Heart right ventricle (tissue), 16 donors: ENCODE results near the gene HSPA14. TPM values are rescaled to one million over a fixed set of nuclear protein-coding genes. Genes with fewer than 3 reads are reported as not detected.
A peak's percentile ranks its signal among the peaks of the same experiment; 100 is the strongest.

Source experiments
- ATAC-seq, 8 donors: fragments of 200-7000 bp; cut with Tn5 transposase; one replicate each; pipeline ENCODE4 v1.9.1; 2020; ENCODE audit warnings: mild to moderate bottlenecking in 8 of 8, moderate library complexity in 8 of 8, moderate number of reproducible peaks in 1 of 8
- DNase-seq, 2 donors: peaks; one replicate each; pipeline ENCODE4 v3.0.0-alpha.2; 2020
- H3K27ac ChIP-seq, 10 donors: fragments of 200-600 bp; sonication (generic) in 2 of 10; one replicate each; pipeline versions ENCODE4 v1.5.0 to v1.8.0; 2020 to 2022; ENCODE audit warnings: mild to moderate bottlenecking in 3 of 10
- H3K27me3 ChIP-seq, 7 donors: fragments of 200-600 bp; one replicate each; pipeline ENCODE4 v1.8.0; 2021 to 2022; ENCODE audit warnings: mild to moderate bottlenecking in 2 of 7
- H3K36me3 ChIP-seq, 9 donors: fragments of 200-600 bp; sonication (generic) in 1 of 9; one replicate each; pipeline versions ENCODE4 v1.5.0 to v1.8.0; 2020 to 2022; ENCODE audit warnings: mild to moderate bottlenecking in 2 of 9
- H3K4me1 ChIP-seq, 9 donors: fragments of 200-600 bp; sonication (generic) in 1 of 9; one replicate each; pipeline versions ENCODE4 v1.5.0 to v1.8.0; 2020 to 2022; ENCODE audit warnings: mild to moderate bottlenecking in 4 of 9
- H3K4me3 ChIP-seq, 10 donors: fragments of 200-600 bp; sonication (generic) in 2 of 10; one replicate each; pipeline versions ENCODE4 v1.5.0 to v1.8.0; 2020 to 2022; ENCODE audit warnings: mild to moderate bottlenecking in 7 of 10, moderate library complexity in 2 of 10
- H3K9me3 ChIP-seq, 11 donors: fragments of 200-600 bp in 10 of 11; sonication (generic) in 2 of 11; one replicate each; pipeline versions ENCODE4 v1.5.0 to v1.8.0; 2013 to 2022; ENCODE audit warnings: mild to moderate bottlenecking in 2 of 11, control low read depth in 1 of 11, moderate library complexity in 1 of 11
- WGBS, 2 donors: extraction: QIAGEN DNeasy Blood & Tissue Kit; methylation state at CpG; one replicate each; pipeline ENCODE4 v1.1.7; 2013; ENCODE audit warnings: inconsistent platforms in 1 of 2; 5-methylcytosine and 5-hydroxymethylcytosine counted together
- intact Hi-C, 10 donors: fragments of 100-400 bp; cut with DNase I; formaldehyde crosslinking; loops; one replicate each; pipeline versions ENCODE4 v1.11.1 to v1.14.2; 2022
- polyA plus RNA-seq, 2 donors: library from polyadenylated mRNA; stranded (reverse); fragments of 200-250 nt; gene quantifications; one replicate each; pipeline ENCODE4 v1.2.3, GENCODE V29; 2013
- total RNA-seq, 10 donors: library from RNA; stranded (reverse); fragmentation: NEBNext Ultra II Directional in 3 of 10; extraction: Animal tissue kit (Norgen Biotek cat#: 25700) in 3 of 10; gene quantifications; one replicate each; pipeline versions ENCODE4 v1.2.1 to v1.2.4, GENCODE V29; 2021 to 2023
- TF ChIP-seq, protein P1 (sequence below), 9 donors: fragments of 200-600 bp; sonication (generic) in 2 of 9; IDR thresholded peaks; one replicate each; pipeline versions ENCODE4 v1.5.0 to v1.8.0; 2021 to 2022; ENCODE audit warnings: antibody characterized with exemption in 9 of 9, mild to moderate bottlenecking in 5 of 9, moderate library complexity in 1 of 9
- donor health status: Arrhythmogenic right ventricular cardiomyopathy.
- donor health status: ischemic (EF 13 %, LVEDD 7.1; RV severe dilation, severe dysfunction).
- donor health status: healthy with polysubstance abuse.
- donor health status: DM: no; HTN: yes; CAD: no.
- donor health status: DM: no; HTN: no; CAD: no.
- donor health status: ischemic (EF 25% LVEDD 6.9; RV normal size, moderate dysfunction).
- donor health status: ischemic (EF 25% LVEDD 5.7; RV mildly dilated, moderate dysfunction).
- donor health status: healthy.
- donor health status: DM: yes; HTN: yes; CAD: no.
- donor health status: Ischemic cardiomyopathy.
- donor health status: ischemic (EF 35%, LVEDD 5.7; RV mildly dilated, moderate dysfunction).
- donor health status: nonischemic (EF 11% LVEDD 7.7; RV severe dilation, severe dysfunction).
- donor health status: DM: yes; HTN: yes; CAD: no.
- donor health status: PGD.
- donor health status: ischemic (EF 29% LVEDD 5.4; RV normal size, mild dysfunction).
- donor health status: nonischemic (EF 23%, LVEDD 6.1; RV moderate dilation, normal function).

The HSPA14 gene
- total and polyA plus RNA-seq, 12 donors, result 7.1 to 11.6 (median 8.5) TPM

DNA sequence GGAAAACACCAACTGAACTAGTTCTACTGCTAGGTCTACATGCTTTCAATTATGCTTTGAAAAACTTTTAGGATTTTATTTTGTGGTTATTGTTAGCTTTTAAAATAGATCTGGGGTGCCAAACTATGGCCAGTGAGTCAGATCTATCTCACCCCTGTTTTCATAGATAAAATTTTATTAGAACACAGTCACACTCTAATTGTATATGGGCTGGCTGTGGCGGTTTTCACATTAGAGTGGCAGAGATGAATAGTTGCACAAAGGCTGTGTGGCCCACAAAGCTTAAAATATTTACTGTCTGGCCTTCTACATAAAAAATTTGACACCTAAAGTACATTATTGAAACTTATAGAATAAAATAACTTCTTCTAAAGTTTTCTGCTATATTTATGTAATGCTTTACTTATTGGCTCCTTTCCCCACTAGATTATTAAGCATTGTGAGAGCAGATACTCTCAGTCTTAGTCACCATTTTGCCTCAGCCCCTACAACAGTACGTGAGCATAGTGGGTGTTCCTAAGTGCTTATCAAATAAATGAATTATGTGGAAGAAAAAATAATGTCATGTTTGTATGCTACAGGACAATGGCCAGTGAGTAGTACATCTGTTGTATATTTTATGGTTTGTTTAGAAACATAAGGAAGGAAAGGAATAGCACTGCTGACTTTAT lies 35.1 kb downstream of the HSPA14 start:
- Histone ChIP-seq H3K36me3 (peaks cover 0 to 46% (median 9%) of the 10 kb centered on the region in 9 donors), H3K4me1 (peaks cover 0 to 33% (median 22%) of the 10 kb centered on the region in 9 donors), H3K27ac (no peak overlapping the region), H3K9me3 (no peaks in the 10 kb centered on the region), H3K27me3 (no peaks in the 10 kb centered on the region), H3K4me3 (no peak overlapping the region)
- ATAC-seq, result no peak
- WGBS, 2 donors, result 84 to 93% methylated on average over 2 of the region's 2 CpGs
- no peak for DNase-seq
- intact Hi-C loops, result loop anchor here in 1 of 10 donors (10.0 kb wide), 1 partner anchor 232 kb away; no protein-coding TSS in a partner anchor
- TF ChIP-seq, protein P1, sequence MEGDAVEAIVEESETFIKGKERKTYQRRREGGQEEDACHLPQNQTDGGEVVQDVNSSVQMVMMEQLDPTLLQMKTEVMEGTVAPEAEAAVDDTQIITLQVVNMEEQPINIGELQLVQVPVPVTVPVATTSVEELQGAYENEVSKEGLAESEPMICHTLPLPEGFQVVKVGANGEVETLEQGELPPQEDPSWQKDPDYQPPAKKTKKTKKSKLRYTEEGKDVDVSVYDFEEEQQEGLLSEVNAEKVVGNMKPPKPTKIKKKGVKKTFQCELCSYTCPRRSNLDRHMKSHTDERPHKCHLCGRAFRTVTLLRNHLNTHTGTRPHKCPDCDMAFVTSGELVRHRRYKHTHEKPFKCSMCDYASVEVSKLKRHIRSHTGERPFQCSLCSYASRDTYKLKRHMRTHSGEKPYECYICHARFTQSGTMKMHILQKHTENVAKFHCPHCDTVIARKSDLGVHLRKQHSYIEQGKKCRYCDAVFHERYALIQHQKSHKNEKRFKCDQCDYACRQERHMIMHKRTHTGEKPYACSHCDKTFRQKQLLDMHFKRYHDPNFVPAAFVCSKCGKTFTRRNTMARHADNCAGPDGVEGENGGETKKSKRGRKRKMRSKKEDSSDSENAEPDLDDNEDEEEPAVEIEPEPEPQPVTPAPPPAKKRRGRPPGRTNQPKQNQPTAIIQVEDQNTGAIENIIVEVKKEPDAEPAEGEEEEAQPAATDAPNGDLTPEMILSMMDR (IDR thresholded peaks at IDR 0.05), result no peak

DNA sequence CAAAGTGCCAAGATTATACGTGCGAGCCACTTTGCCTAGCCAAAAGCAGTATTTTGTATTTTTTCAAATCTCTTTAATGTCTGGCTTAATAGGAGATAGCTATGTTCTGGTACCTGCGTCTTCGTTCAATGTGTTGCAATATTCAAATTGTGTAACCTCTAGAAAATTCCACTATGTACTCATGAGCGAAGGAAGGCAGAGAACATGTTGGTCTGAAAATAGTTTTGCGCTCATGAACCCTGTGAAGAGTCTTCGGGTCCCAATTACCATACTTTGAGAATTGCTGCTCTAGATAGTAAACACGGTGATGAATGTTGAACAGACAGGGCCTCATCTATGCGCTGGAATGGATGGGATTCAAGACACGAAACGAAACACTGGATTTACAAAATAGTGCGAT lies 37.8 kb downstream of the HSPA14 start:
- Histone ChIP-seq H3K36me3 (peaks cover 0 to 19% (median 3%) of the 10 kb centered on the region in 9 donors), H3K4me1 (peaks cover 0 to 45% (median 30%) of the 10 kb centered on the region in 9 donors), H3K27me3 (no peaks in the 10 kb centered on the region), H3K27ac (peak overlapping the region in 7 of 10 donors; percentile 92 to 99 (median 97)), H3K4me3 (no peak overlapping the region), H3K9me3 (no peaks in the 10 kb centered on the region)
- ATAC-seq (no peak), DNase-seq (no peak)
- intact Hi-C loops, result loop anchor here in 8 of 10 donors (5.0 to 10.0 kb wide), 5 partner anchors 34 to 229 kb away; partner anchors contain the start of genes CDNF (in 7 of the 8), HSPA14 (in 7 of the 8), MSANTD7 (in 7 of the 8) and MEIG1 (in 2 of the 8)
- TF ChIP-seq, protein P1 (IDR thresholded peaks at IDR 0.05), result no peak
- 95 to 96% methylated on average over 12 of the region's 12 CpGs for WGBS, 2 donors

DNA sequence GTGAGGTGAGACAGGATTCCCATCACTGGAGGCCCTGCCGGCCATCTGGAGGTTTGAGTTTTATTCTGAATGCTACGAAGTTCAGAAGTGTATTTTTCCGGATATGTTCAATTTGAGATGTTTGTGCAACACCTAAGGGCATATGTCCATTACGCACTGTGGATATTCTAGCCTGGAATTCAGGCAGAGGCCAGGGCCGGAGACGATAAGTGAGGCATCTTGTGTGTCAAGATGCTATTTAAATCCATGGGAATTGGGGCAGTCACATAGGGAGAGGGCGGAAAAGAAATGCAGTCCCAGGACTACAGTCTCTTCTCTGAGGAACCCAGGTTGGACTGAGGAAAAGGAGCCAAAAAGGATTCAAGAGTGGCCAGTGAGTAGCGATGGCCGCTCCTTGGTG lies 38.7 kb downstream of the HSPA14 start:
- H3K36me3 ChIP-seq, result peaks cover 0 to 10% (median 0%) of the 10 kb centered on the region in 9 donors
- intact Hi-C loops, result loop anchor here in 8 of 10 donors (5.0 to 10.0 kb wide), 5 partner anchors 34 to 228 kb away; partner anchors contain the start of genes CDNF (in 7 of the 8), HSPA14 (in 7 of the 8), MSANTD7 (in 7 of the 8) and MEIG1 (in 2 of the 8)
- H3K4me3 ChIP-seq, result peak overlapping the region in 8 of 10 donors; percentile 77 to 96 (median 87)
- whole genome bisulfite sequencing, 2 donors, result 66 to 69% methylated on average over 9 of the region's 9 CpGs
- H3K27ac ChIP-seq, result peak overlapping the region in 8 of 10 donors; percentile 92 to 99 (median 96)
- no peaks in the 10 kb centered on the region for H3K27me3 ChIP-seq
- no peaks in the 10 kb centered on the region for H3K9me3 ChIP-seq
- TF ChIP-seq, protein P1 (IDR thresholded peaks at IDR 0.05), result no peak
- ATAC-seq (peak in 4 of 8 donors; percentile 29 to 59 (median 34)), DNase-seq (peak in 1 of 2 donors; percentile 42)
- peaks cover 0 to 45% (median 30%) of the 10 kb centered on the region in 9 donors for H3K4me1 ChIP-seq

DNA sequence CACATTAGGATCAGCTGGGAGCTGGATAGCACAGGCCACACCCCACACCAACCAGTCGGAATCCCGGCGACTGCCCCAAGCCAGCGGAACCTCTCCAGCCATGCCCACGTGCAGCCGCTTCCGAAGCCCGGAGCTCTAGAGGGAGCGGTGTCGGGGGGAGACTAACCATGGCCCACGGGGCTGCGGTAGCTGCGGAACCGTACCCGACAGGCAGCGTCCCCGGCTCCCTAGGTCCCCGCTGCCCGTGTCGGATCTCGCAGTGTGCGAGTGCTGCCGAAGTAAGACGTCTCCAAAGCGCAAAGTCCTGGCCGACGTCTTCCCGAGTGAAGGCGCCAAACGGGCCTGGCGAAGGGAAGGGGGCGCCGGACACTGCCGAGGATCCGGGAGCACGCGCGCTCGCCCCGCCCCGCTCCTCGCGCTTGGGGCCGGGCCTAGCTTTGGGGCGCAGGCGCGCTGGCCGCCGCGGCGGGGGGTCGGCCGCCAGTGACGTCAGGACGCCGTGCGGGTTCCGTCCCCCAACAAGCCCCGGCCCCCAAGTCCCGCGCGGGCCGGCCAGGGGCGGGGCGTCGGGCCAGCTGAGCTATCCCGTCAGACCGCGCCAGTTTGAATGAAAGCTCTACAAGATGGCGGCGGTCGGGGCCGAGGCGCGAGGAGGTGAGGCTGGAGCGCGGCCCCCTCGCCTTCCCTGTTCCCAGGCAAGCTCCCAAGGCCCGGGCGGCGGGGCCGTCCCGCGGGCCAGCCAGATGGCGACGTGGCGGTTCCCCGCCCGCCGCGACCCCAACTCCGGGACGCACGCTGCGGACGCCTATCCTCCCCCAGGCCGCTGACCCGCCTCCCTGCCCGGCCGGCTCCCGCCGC lies 40.4 kb downstream of the HSPA14 start, which contains the start of gene SUV39H2:
SUV39H2 (plus strand) TSS at position 601 of the 858 bp plus-strand sequence; CDS start at position 624, 23 bp downstream.
- WGBS, 2 donors, result 0 to 1% methylated on average over 101 to 102 of the region's 102 CpGs
- H3K27me3 ChIP-seq, result no peaks in the 10 kb centered on the region
- intact Hi-C loops, result loop anchor here in 9 of 10 donors (2.0 to 10.0 kb wide), 7 partner anchors 36 to 226 kb away; partner anchors contain the start of genes CDNF (in 8 of the 9), HSPA14 (in 8 of the 9), MSANTD7 (in 8 of the 9) and MEIG1 (in 3 of the 9)
- peak; percentile 94 to 97 for DNase-seq
- peaks cover 0 to 45% (median 30%) of the 10 kb centered on the region in 9 donors for H3K4me1 ChIP-seq
- H3K27ac ChIP-seq, result peak within 1 kb of the TSS; percentile 82 to 99 (median 96)
- peak; percentile 94 to 99 (median 96) for ATAC-seq
- TF ChIP-seq, protein P1 (IDR thresholded peaks at IDR 0.05), result peak in 3 of 9 donors; percentile 20 to 40 (median 37)
- H3K36me3 ChIP-seq, result no peaks in the 10 kb centered on the region
- H3K9me3 ChIP-seq, result no peaks in the 10 kb centered on the region
- H3K4me3 ChIP-seq, result peak within 1 kb of the TSS; percentile 68 to 96 (median 85)
